ENCODE results near the gene GRK5.

The GRK5 gene

GRCh38 chr10:119469325-119469707, 261.9 kb downstream of the GRK5 start:
- no peak for FAIRE-seq

GRCh38 chr10:119469846-119470245, 262.5 kb downstream of the GRK5 start:
- no peak for FAIRE-seq

- FAIRE-seq, result no peak
Observed at GRCh38 chr10:119470920-119471702, 263.7 kb downstream of the GRK5 start.

GRCh38 chr10:119473771-119474170, 266.4 kb downstream of the GRK5 start:
- no peak for FAIRE-seq

- FAIRE-seq, result no peak
Observed at GRCh38 chr10:119474606-119475005, 267.2 kb downstream of the GRK5 start.

- no peak for FAIRE-seq
Observed at GRCh38 chr10:119477444-119477843, 270.1 kb downstream of the GRK5 start.

GRCh38 chr10:119478111-119478802, 270.9 kb downstream of the GRK5 start:
- FAIRE-seq, result no peak

- no peak for FAIRE-seq
Observed at GRCh38 chr10:119478811-119479341, 271.5 kb downstream of the GRK5 start.

GRCh38 chr10:119479532-119479931, 272.2 kb downstream of the GRK5 start:
- FAIRE-seq, result no peak

GRCh38 chr10:119480667-119481066, 273.3 kb downstream of the GRK5 start:
- no peak for FAIRE-seq

- FAIRE-seq, result no peak
Observed at GRCh38 chr10:119481781-119482426, 274.5 kb downstream of the GRK5 start.

- FAIRE-seq, result no peak
Observed at GRCh38 chr10:119483001-119483400, 275.6 kb downstream of the GRK5 start.

GRCh38 chr10:119483839-119484238, 276.5 kb downstream of the GRK5 start:
- no peak for FAIRE-seq

- no peak for FAIRE-seq
Observed at GRCh38 chr10:119488675-119489074, 281.3 kb downstream of the GRK5 start.

- FAIRE-seq, result no peak
Observed at GRCh38 chr10:119489991-119490326, 282.6 kb downstream of the GRK5 start.

GRCh38 chr10:119491966-119492757, 284.8 kb downstream of the GRK5 start:
- FAIRE-seq, result no peak

- FAIRE-seq, result no peak
Observed at GRCh38 chr10:119493155-119493554, 285.8 kb downstream of the GRK5 start.

- FAIRE-seq, result no peak
Observed at GRCh38 chr10:119494236-119495020, 287.1 kb downstream of the GRK5 start.

- no peak for FAIRE-seq
Observed at GRCh38 chr10:119495021-119495505, 287.7 kb downstream of the GRK5 start.

- FAIRE-seq, result no peak
Observed at GRCh38 chr10:119495545-119495944, 288.2 kb downstream of the GRK5 start.

GRCh38 chr10:119496273-119496672, 288.9 kb downstream of the GRK5 start:
- no peak for FAIRE-seq

GRCh38 chr10:119497243-119497642, 289.9 kb downstream of the GRK5 start:
- FAIRE-seq, result no peak

All from TTC549 (cell line).